ENCODE results near the gene MCM3AP. TPM values are rescaled to one million over a fixed set of nuclear protein-coding genes. Genes with fewer than 3 reads are reported as not detected.

Gene MCM3AP
- total and polyA plus RNA-seq, 9 of the 15 experiments (the other 6 are each of a cell fraction or from before 2014, with no cell fraction given): 6.5 to 179 (median 69.6) TPM

DNA sequence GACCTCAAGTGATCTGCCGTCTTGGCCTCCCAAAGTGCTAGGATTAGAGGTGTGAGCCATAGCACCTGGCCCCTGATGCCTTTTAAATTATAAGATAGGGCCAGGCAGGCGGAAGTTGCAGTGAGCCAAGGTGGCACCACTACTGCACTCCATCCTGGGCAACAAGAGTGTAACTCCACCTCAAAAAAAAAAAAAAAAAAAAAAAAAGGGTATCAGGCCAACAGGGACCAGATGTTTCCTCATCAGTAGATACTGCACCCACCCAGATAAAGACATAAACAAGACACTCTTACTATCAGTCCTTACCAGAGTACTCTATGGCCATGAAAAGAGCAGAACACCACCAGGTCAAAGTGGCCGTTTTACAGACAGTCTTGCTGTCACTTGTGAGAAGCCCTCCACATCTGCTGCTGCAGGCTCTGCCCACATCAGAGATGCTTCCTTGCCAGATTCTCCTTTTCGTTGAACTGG is 35.0 kb upstream of the MCM3AP start (continued):
- TF ChIP-seq, protein P1, sequence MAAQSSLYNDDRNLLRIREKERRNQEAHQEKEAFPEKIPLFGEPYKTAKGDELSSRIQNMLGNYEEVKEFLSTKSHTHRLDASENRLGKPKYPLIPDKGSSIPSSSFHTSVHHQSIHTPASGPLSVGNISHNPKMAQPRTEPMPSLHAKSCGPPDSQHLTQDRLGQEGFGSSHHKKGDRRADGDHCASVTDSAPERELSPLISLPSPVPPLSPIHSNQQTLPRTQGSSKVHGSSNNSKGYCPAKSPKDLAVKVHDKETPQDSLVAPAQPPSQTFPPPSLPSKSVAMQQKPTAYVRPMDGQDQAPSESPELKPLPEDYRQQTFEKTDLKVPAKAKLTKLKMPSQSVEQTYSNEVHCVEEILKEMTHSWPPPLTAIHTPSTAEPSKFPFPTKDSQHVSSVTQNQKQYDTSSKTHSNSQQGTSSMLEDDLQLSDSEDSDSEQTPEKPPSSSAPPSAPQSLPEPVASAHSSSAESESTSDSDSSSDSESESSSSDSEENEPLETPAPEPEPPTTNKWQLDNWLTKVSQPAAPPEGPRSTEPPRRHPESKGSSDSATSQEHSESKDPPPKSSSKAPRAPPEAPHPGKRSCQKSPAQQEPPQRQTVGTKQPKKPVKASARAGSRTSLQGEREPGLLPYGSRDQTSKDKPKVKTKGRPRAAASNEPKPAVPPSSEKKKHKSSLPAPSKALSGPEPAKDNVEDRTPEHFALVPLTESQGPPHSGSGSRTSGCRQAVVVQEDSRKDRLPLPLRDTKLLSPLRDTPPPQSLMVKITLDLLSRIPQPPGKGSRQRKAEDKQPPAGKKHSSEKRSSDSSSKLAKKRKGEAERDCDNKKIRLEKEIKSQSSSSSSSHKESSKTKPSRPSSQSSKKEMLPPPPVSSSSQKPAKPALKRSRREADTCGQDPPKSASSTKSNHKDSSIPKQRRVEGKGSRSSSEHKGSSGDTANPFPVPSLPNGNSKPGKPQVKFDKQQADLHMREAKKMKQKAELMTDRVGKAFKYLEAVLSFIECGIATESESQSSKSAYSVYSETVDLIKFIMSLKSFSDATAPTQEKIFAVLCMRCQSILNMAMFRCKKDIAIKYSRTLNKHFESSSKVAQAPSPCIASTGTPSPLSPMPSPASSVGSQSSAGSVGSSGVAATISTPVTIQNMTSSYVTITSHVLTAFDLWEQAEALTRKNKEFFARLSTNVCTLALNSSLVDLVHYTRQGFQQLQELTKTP (IDR thresholded peaks at IDR 0.05; ENCODE audit: low read depth in 1 of 2, partially characterized antibody in 2 of 2): peak in 1 of 2 experiments; percentile 92
- TF ChIP-seq, protein P2, sequence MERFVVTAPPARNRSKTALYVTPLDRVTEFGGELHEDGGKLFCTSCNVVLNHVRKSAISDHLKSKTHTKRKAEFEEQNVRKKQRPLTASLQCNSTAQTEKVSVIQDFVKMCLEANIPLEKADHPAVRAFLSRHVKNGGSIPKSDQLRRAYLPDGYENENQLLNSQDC (CRISPR knock-in tag; IDR thresholded peaks at IDR 0.05): no peak
- TF ChIP-seq ZNF695 (CRISPR knock-in tag; IDR thresholded peaks at IDR 0.05): no peak
- TF ChIP-seq SOX6 (IDR thresholded peaks at IDR 0.05): peak; percentile 97
- no peak for TF ChIP-seq ZNF165 (CRISPR knock-in tag; IDR thresholded peaks at IDR 0.05; ENCODE audit: borderline replicate concordance)
- TF ChIP-seq, protein P3, sequence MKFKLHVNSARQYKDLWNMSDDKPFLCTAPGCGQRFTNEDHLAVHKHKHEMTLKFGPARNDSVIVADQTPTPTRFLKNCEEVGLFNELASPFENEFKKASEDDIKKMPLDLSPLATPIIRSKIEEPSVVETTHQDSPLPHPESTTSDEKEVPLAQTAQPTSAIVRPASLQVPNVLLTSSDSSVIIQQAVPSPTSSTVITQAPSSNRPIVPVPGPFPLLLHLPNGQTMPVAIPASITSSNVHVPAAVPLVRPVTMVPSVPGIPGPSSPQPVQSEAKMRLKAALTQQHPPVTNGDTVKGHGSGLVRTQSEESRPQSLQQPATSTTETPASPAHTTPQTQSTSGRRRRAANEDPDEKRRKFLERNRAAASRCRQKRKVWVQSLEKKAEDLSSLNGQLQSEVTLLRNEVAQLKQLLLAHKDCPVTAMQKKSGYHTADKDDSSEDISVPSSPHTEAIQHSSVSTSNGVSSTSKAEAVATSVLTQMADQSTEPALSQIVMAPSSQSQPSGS (CRISPR knock-in tag; IDR thresholded peaks at IDR 0.05): 0 out of 2 replicates have a peak, but pooled peaks have one; percentile 29
- TF ChIP-seq NFIC (IDR thresholded peaks at IDR 0.05): peak; percentile 99
- peak; percentile 78 for TF ChIP-seq MEF2A (IDR thresholded peaks at IDR 0.05; ENCODE audit: control insufficient read depth, low read depth, low read length)
- TF ChIP-seq, protein P4, sequence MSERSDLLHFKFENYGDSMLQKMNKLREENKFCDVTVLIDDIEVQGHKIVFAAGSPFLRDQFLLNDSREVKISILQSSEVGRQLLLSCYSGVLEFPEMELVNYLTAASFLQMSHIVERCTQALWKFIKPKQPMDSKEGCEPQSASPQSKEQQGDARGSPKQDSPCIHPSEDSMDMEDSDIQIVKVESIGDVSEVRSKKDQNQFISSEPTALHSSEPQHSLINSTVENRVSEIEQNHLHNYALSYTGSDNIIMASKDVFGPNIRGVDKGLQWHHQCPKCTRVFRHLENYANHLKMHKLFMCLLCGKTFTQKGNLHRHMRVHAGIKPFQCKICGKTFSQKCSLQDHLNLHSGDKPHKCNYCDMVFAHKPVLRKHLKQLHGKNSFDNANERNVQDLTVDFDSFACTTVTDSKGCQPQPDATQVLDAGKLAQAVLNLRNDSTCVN (CRISPR knock-in tag; IDR thresholded peaks at IDR 0.05): no peak
- TF ChIP-seq HNRNPLL (IDR thresholded peaks at IDR 0.05; ENCODE audit: low read depth, low read length, poor library complexity, severe bottlenecking): no peak
- TF ChIP-seq, protein P5, sequence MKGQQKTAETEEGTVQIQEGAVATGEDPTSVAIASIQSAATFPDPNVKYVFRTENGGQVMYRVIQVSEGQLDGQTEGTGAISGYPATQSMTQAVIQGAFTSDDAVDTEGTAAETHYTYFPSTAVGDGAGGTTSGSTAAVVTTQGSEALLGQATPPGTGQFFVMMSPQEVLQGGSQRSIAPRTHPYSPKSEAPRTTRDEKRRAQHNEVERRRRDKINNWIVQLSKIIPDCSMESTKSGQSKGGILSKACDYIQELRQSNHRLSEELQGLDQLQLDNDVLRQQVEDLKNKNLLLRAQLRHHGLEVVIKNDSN (CRISPR knock-in tag; IDR thresholded peaks at IDR 0.05): no peak
- TF ChIP-seq, protein P6, sequence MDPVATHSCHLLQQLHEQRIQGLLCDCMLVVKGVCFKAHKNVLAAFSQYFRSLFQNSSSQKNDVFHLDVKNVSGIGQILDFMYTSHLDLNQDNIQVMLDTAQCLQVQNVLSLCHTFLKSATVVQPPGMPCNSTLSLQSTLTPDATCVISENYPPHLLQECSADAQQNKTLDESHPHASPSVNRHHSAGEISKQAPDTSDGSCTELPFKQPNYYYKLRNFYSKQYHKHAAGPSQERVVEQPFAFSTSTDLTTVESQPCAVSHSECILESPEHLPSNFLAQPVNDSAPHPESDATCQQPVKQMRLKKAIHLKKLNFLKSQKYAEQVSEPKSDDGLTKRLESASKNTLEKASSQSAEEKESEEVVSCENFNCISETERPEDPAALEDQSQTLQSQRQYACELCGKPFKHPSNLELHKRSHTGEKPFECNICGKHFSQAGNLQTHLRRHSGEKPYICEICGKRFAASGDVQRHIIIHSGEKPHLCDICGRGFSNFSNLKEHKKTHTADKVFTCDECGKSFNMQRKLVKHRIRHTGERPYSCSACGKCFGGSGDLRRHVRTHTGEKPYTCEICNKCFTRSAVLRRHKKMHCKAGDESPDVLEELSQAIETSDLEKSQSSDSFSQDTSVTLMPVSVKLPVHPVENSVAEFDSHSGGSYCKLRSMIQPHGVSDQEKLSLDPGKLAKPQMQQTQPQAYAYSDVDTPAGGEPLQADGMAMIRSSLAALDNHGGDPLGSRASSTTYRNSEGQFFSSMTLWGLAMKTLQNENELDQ (CRISPR knock-in tag; IDR thresholded peaks at IDR 0.05; ENCODE audit: borderline replicate concordance): no peak
- TF ChIP-seq, protein P7, sequence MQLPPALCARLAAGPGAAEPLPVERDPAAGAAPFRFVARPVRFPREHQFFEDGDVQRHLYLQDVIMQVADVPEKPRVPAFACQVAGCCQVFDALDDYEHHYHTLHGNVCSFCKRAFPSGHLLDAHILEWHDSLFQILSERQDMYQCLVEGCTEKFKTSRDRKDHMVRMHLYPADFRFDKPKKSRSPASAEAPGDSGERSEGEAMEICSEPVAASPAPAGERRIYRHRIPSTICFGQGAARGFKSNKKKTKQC (CRISPR knock-in tag; IDR thresholded peaks at IDR 0.05): no peak
- TF ChIP-seq JUNB (CRISPR knock-in tag; conservative IDR thresholded peaks at IDR 0.05): no peak
- TF ChIP-seq ZC3H4 (CRISPR knock-in tag; IDR thresholded peaks at IDR 0.05; ENCODE audit: borderline replicate concordance): no peak
- peak; percentile 89; the same call in 1 of the 2 replicates for TF ChIP-seq RNF2 (IDR thresholded peaks at IDR 0.05)
- no peak for TF ChIP-seq ZNF76 (CRISPR knock-in tag; IDR thresholded peaks at IDR 0.05; ENCODE audit: borderline replicate concordance)
- no peak for TF ChIP-seq ZNF75A (CRISPR knock-in tag; IDR thresholded peaks at IDR 0.05)

Data from K562 (cell line).